HG03457 (cell line): ENCODE results near the gene LY9.
"Not testable (repeated sequence)": the region's sequence is repeated elsewhere in the genome, so short reads cannot be mapped to it uniquely, and the experiment has no call there.

ENCODE experiments used
- ATAC-seq: cut with Tn5 transposase; IDR thresholded peaks from one replicate; pipeline ENCODE4 v1.9.1; 2021; ENCODE audit warnings: moderate number of reproducible peaks; ENCODE audit not compliant: unreplicated experiment

Gene LY9

GRCh38 chr1:160862203-160863060 lies 66.5 kb downstream of the LY9 start, which contains the start of gene CD244:
CD244 (minus strand) TSS chr1:160862887; CDS start chr1:160862677, 210 bp downstream.
- ATAC-seq: no peak

- no peak for ATAC-seq
These were observed 67.2 kb downstream of the LY9 start for GRCh38 chr1:160863061-160863773.

DNA sequence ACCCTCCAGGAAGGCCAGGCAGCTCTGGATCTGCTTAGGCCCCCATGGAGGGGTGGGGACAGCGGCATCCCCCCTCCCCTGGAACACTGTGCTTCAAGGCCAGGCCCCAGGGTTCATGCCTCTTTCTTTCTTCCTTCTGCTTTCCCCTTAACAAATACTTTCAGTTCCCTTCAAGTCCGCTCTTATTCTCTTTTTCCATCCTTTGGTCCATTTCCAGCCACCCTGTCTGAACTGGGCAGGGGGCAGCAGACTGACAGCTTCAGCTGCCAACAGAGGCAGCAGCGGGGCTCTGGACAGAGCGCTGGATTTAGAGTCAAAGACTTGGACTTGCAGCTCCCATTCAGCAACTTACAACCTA lies 67.8 kb downstream of the LY9 start:
- ATAC-seq: no peak

- ATAC-seq: no peak
These were observed 68.2 kb downstream of the LY9 start for GRCh38 chr1:160864173-160864572.

GRCh38 chr1:160865337-160865736 lies 69.4 kb downstream of the LY9 start:
- no peak for ATAC-seq

DNA sequence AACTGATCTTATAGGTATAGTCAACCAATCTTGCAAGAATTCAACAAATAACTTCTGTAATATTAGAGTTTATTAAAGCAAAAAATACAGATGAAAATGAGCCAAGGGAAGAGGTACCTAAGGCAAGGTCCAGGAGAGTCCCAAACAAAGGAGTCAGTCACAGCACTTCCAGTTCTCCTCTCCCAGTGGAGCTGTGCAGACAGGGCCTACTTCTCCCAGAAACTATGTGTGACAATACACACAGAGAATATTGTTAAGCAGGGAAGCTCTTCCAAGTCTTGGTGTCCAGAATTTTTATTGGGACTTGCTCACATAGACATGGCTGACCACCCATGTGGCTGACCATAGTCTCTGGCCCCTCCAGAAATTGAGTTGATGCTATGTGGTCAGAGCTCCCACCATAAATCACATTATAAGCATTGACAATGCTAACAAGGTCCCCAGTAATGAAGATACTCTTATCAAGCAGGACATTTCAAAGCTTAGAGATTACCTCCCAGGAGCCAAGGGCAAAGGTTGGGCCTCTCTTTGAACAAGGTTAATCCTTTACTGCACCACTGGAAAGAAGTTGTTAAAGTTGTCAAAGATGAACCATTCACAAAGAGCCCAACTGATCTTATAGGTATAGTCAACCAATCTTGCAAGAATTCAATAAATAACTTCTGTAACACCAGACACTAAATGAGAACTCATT lies 70.2 kb downstream of the LY9 start:
- ATAC-seq: no peak

GRCh38 chr1:160866695-160867260 lies 70.8 kb downstream of the LY9 start:
- ATAC-seq: no peak

DNA sequence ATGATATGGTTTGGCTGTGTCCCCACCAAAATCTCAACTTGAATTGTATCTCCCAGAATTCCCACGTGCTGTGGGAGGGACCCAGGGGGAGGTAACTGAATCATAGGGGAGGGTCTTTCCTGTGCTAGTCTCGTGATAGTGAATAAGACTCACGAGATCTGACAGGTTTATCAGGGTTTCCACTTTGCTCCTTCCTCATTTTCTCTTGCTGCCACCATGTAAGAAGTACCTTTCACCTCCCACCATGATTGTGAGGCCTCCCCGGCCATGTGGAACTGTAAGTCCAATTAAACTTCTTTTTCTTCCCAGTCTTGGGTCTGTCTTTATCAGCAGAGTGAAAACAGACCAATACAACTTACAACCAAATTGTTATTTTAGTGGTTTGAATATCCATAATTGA lies 71.7 kb downstream of the LY9 start:
- ATAC-seq: not testable (repeated sequence)

DNA sequence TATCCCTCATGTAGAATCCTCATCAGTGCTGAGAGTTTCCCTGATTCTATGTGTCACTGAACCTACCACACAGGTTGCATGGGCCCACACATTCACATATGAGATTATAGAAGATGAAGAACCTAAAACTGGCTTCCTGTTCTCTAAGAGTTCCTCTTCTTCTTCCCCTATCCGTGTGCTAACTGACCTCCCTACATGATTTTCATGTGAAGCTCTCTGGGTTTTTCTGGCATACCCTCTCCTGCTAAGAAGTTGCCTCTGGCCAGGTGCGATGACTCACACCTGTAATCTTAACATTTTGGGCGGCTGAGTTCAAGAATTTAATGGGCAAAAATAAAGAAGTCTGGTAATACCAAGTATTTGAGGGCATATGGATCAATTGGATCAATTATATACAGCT lies 72.2 kb downstream of the LY9 start:
- no peak for ATAC-seq

GRCh38 chr1:160874935-160875334 lies 79.0 kb downstream of the LY9 start:
- no peak for ATAC-seq

- ATAC-seq: not testable (repeated sequence)
These were observed 79.6 kb downstream of the LY9 start for GRCh38 chr1:160875591-160875990.

DNA sequence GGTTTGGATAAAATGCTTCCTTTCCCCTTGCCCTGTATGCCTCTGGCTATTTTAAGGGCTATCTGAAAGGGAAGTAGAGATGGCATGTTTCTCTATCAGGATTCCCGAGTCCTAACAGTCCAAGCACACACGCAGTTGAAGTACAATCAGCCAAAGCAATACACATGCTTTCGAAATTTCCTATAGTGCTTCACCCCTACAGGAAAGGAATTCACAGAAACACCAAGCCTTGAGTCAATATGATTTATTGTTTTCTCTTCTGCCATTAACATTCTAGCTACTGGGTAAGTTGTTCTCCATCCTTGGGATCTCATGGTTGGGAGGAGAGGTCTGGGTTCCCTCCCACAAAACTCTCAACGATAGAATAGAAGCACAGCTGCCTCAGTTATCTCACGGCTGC lies 80.3 kb downstream of the LY9 start:
- ATAC-seq: no peak

GRCh38 chr1:160877221-160877620 lies 81.2 kb downstream of the LY9 start:
- no peak for ATAC-seq
